Esophagus squamous epithelium (tissue), 4 donors: ENCODE data around the gene SFMBT1.

Experiments used
- POLR2A ChIP-seq, 4 donors: fragments of 450-650 bp; IDR thresholded peaks; one replicate each; pipeline ENCODE4 v1.6.1; 2017; ENCODE audit warnings: antibody characterized with exemption in 4 of 4, mild to moderate bottlenecking in 4 of 4, moderate library complexity in 3 of 4
- TF ChIP-seq, protein P1 (sequence below), 6 experiments: fragments of 450-650 bp in 4 of 6; fragments of 200-600 bp in 2 of 6; sonication (generic) in 2 of 6; IDR thresholded peaks; one replicate each; pipeline ENCODE4 v1.5.1; 2016 to 2019; ENCODE audit warnings: antibody characterized with exemption in 6 of 6, mild to moderate bottlenecking in 4 of 6, moderate library complexity in 4 of 6

DNA sequence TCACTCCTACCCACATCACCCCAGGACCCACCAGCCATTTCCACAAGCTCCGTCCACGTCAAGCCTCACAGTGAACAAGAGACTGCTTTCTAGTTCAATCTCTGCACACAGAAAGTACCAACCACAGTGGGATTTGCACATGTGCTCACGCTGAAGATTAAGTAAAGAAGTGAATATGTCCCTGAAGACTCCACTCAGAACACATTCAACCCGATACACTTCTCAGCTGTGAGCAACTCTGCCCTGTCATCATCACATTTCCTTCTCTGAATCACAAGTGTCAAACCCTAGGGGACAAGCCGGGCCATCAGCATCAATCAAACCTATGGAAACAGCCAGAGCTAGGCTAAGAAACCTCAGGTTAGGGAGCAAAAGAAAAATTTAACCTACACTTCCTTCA is 150.5 kb downstream of the SFMBT1 start:
- no peak for TF ChIP-seq POLR2A (IDR thresholded peaks at IDR 0.05)
- TF ChIP-seq, protein P1, sequence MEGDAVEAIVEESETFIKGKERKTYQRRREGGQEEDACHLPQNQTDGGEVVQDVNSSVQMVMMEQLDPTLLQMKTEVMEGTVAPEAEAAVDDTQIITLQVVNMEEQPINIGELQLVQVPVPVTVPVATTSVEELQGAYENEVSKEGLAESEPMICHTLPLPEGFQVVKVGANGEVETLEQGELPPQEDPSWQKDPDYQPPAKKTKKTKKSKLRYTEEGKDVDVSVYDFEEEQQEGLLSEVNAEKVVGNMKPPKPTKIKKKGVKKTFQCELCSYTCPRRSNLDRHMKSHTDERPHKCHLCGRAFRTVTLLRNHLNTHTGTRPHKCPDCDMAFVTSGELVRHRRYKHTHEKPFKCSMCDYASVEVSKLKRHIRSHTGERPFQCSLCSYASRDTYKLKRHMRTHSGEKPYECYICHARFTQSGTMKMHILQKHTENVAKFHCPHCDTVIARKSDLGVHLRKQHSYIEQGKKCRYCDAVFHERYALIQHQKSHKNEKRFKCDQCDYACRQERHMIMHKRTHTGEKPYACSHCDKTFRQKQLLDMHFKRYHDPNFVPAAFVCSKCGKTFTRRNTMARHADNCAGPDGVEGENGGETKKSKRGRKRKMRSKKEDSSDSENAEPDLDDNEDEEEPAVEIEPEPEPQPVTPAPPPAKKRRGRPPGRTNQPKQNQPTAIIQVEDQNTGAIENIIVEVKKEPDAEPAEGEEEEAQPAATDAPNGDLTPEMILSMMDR (IDR thresholded peaks at IDR 0.05) = no peak
